ENCODE data around the gene AUNIP.

Gene AUNIP

GRCh38 chr1:25807480-25808390 is 51.5 kb downstream of the AUNIP start:
- DNase-seq = no peak

- DNase-seq = no peak
These were observed 52.8 kb downstream of the AUNIP start for GRCh38 chr1:25806418-25806817.

GRCh38 chr1:25805863-25806225 is 53.4 kb downstream of the AUNIP start:
- DNase-seq = no peak

- DNase-seq = no peak
These were observed 54.0 kb downstream of the AUNIP start for GRCh38 chr1:25804964-25805862.

GRCh38 chr1:25804244-25804963 is 54.9 kb downstream of the AUNIP start:
- DNase-seq = peak; percentile 64

GRCh38 chr1:25803368-25803767 is 55.9 kb downstream of the AUNIP start:
- DNase-seq = no peak

GRCh38 chr1:25802915-25803314 is 56.3 kb downstream of the AUNIP start:
- DNase-seq = no peak

GRCh38 chr1:25800703-25801377 is 58.4 kb downstream of the AUNIP start:
- DNase-seq = no peak

GRCh38 chr1:25799935-25800702 is 59.1 kb downstream of the AUNIP start, which contains the start of gene SELENON:
TSS of gene SELENON (plus strand) at chr1:25800193. CDS start at chr1:25800231, 38 bp downstream.
- DNase-seq = peak; percentile 43

GRCh38 chr1:25799352-25799934 is 59.8 kb downstream of the AUNIP start:
- DNase-seq = no peak

- DNase-seq = no peak
These were observed 60.4 kb downstream of the AUNIP start for GRCh38 chr1:25798666-25799351.

GRCh38 chr1:25797939-25798338 is 61.3 kb downstream of the AUNIP start:
- peak; percentile 65 for DNase-seq

- DNase-seq = peak; percentile 95
These were observed 62.3 kb downstream of the AUNIP start for GRCh38 chr1:25796811-25797458.

- peak; percentile 57 for DNase-seq
These were observed 63.1 kb downstream of the AUNIP start for GRCh38 chr1:25795946-25796810.

GRCh38 chr1:25795211-25795610 is 64.0 kb downstream of the AUNIP start:
- DNase-seq = no peak

GRCh38 chr1:25794325-25794724 is 64.9 kb downstream of the AUNIP start:
- no peak for DNase-seq

- DNase-seq = no peak
These were observed 65.6 kb downstream of the AUNIP start for GRCh38 chr1:25793585-25794170.

- no peak for DNase-seq
These were observed 67.1 kb downstream of the AUNIP start for GRCh38 chr1:25792115-25792514.

GRCh38 chr1:25790472-25790871 is 68.8 kb downstream of the AUNIP start:
- DNase-seq = no peak

Data from stimulated activated CD8-positive, alpha-beta memory T cell treated with anti-CD3 and anti-CD28 coated beads, Interleukin-4, amount 100 ng/mL, for 48 hours (primary cell).